ENCODE data around the gene RAPGEF1.

RAPGEF1 gene

GRCh38 chr9:131639769-131640437 is 100.0 kb downstream of the RAPGEF1 start:
- Histone ChIP-seq H3K27me3 (replicated peaks; ENCODE audit: insufficient read depth, low read length) (no peaks in the 10 kb centered on the region), H3K9ac (ENCODE audit: low read length) (no peak overlapping the region), H3K27ac (ENCODE audit: low read length) (no peak overlapping the region), H2AFZ (ENCODE audit: low read length) (no peak overlapping the region), H3K79me2 (ENCODE audit: low read length) (peaks cover 79% of the 10 kb centered on the region), H3F3A (ENCODE audit: insufficient read depth, low read length) (no peaks in the 10 kb centered on the region), H3K9me3 (replicated peaks; ENCODE audit: insufficient read depth, low read length) (no peaks in the 10 kb centered on the region), H3K4me2 (ENCODE audit: low read depth, low read length) (no peak overlapping the region), H3K36me3 (replicated peaks; ENCODE audit: insufficient read depth, low read length) (no peaks in the 10 kb centered on the region; the same call in none of the 2 replicates), H3K9me2 (replicated peaks; ENCODE audit: insufficient read depth, low read length) (no peaks in the 10 kb centered on the region), H4K20me1 (ENCODE audit: insufficient read depth, low read length) (0 out of 2 replicates have a peak, but pooled peaks cover 5% of the 10 kb centered on the region), H3K4me1 (ENCODE audit: low read length) (peaks cover 11% of the 10 kb centered on the region), H3K4me3 (ENCODE audit: low read length) (no peak overlapping the region)
- no peak for TF ChIP-seq CTCF (IDR thresholded peaks at IDR 0.05; ENCODE audit: low read length)
- TF ChIP-seq EZH2phosphoT487 (IDR thresholded peaks at IDR 0.05; ENCODE audit: low read length), result no peak
- no peak for TF ChIP-seq EZH2 (optimal IDR thresholded peaks at IDR 0.05; ENCODE audit: low read depth, low read length)
- DNase-seq, result no peak

- Histone ChIP-seq H3K4me1 (ENCODE audit: low read length) (no peaks in the 10 kb centered on the region), H3K4me3 (ENCODE audit: low read length) (no peak overlapping the region), H2AFZ (ENCODE audit: low read length) (no peak overlapping the region), H4K20me1 (ENCODE audit: insufficient read depth, low read length) (no peaks in the 10 kb centered on the region), H3K9me3 (replicated peaks; ENCODE audit: insufficient read depth, low read length) (no peaks in the 10 kb centered on the region), H3K36me3 (replicated peaks; ENCODE audit: insufficient read depth, low read length) (peaks cover 3% of the 10 kb centered on the region; the same call in 1 of the 2 replicates), H3K27ac (ENCODE audit: low read length) (no peak overlapping the region), H3K9ac (ENCODE audit: low read length) (no peak overlapping the region), H3K4me2 (ENCODE audit: low read depth, low read length) (no peak overlapping the region), H3K79me2 (ENCODE audit: low read length) (peaks cover 72% of the 10 kb centered on the region), H3K27me3 (replicated peaks; ENCODE audit: insufficient read depth, low read length) (no peaks in the 10 kb centered on the region), H3F3A (ENCODE audit: insufficient read depth, low read length) (no peaks in the 10 kb centered on the region), H3K9me2 (replicated peaks; ENCODE audit: insufficient read depth, low read length) (no peaks in the 10 kb centered on the region)
- DNase-seq, result no peak
- TF ChIP-seq CTCF (IDR thresholded peaks at IDR 0.05; ENCODE audit: low read length) (no peak), EZH2phosphoT487 (IDR thresholded peaks at IDR 0.05; ENCODE audit: low read length) (no peak), EZH2 (optimal IDR thresholded peaks at IDR 0.05; ENCODE audit: low read depth, low read length) (no peak)
Measured at GRCh38 chr9:131636593-131636992, 103.3 kb downstream of the RAPGEF1 start.

GRCh38 chr9:131635892-131636291 is 104.0 kb downstream of the RAPGEF1 start:
- no peaks in the 10 kb centered on the region for H3F3A ChIP-seq (ENCODE audit: insufficient read depth, low read length)
- H3K36me3 ChIP-seq (replicated peaks; ENCODE audit: insufficient read depth, low read length), result peaks cover 3% of the 10 kb centered on the region; the same call in 1 of the 2 replicates
- no peaks in the 10 kb centered on the region for H4K20me1 ChIP-seq (ENCODE audit: insufficient read depth, low read length)
- H3K4me3 ChIP-seq (ENCODE audit: low read length), result no peak overlapping the region
- no peak overlapping the region for H3K4me2 ChIP-seq (ENCODE audit: low read depth, low read length)
- no peak overlapping the region for H3K9ac ChIP-seq (ENCODE audit: low read length)
- H3K79me2 ChIP-seq (ENCODE audit: low read length), result peaks cover 72% of the 10 kb centered on the region
- TF ChIP-seq CTCF (IDR thresholded peaks at IDR 0.05; ENCODE audit: low read length) (no peak), EZH2 (optimal IDR thresholded peaks at IDR 0.05; ENCODE audit: low read depth, low read length) (no peak), EZH2phosphoT487 (IDR thresholded peaks at IDR 0.05; ENCODE audit: low read length) (no peak)
- H3K27ac ChIP-seq (ENCODE audit: low read length), result no peak overlapping the region
- H3K9me3 ChIP-seq (replicated peaks; ENCODE audit: insufficient read depth, low read length), result no peaks in the 10 kb centered on the region
- no peaks in the 10 kb centered on the region for H3K4me1 ChIP-seq (ENCODE audit: low read length)
- no peaks in the 10 kb centered on the region for H3K27me3 ChIP-seq (replicated peaks; ENCODE audit: insufficient read depth, low read length)
- H2AFZ ChIP-seq (ENCODE audit: low read length), result no peak overlapping the region
- no peak for DNase-seq
- H3K9me2 ChIP-seq (replicated peaks; ENCODE audit: insufficient read depth, low read length), result no peaks in the 10 kb centered on the region
